ENCODE results near the gene BZW1.
A peak's percentile ranks its signal among the peaks of the same experiment; 100 is the strongest.

BZW1 gene

GRCh38 chr2:200790185-200790584, 21.5 kb upstream of the BZW1 start:
- TF ChIP-seq CTCF (conservative IDR thresholded peaks at IDR 0.05), result no peak
- no peak for TF ChIP-seq ZFX (IDR thresholded peaks at IDR 0.05)

GRCh38 chr2:200791905-200792304, 19.8 kb upstream of the BZW1 start:
- TF ChIP-seq ZFX (IDR thresholded peaks at IDR 0.05) (no peak), CTCF (conservative IDR thresholded peaks at IDR 0.05) (no peak)
- H3K27ac ChIP-seq, result no peak overlapping the region

More at GRCh38 chr2:200790185-200790584, 21.5 kb upstream of the BZW1 start:
- H3K27ac ChIP-seq, result no peak overlapping the region

- TF ChIP-seq ZFX (IDR thresholded peaks at IDR 0.05) (no peak), CTCF (conservative IDR thresholded peaks at IDR 0.05) (no peak)
These were observed 17.6 kb upstream of the BZW1 start for GRCh38 chr2:200794143-200794542.

GRCh38 chr2:200795028-200795440, 16.7 kb upstream of the BZW1 start:
- H3K27ac ChIP-seq, result no peak overlapping the region
- no peak for TF ChIP-seq CTCF (conservative IDR thresholded peaks at IDR 0.05)
- TF ChIP-seq ZFX (IDR thresholded peaks at IDR 0.05), result no peak

More at GRCh38 chr2:200794143-200794542, 17.6 kb upstream of the BZW1 start:
- no peak overlapping the region for H3K27ac ChIP-seq

GRCh38 chr2:200796561-200796960, 15.1 kb upstream of the BZW1 start:
- H3K27ac ChIP-seq, result peak overlapping the region; percentile 22; the same call in 1 of the 2 replicates

GRCh38 chr2:200797242-200797770, 14.4 kb upstream of the BZW1 start:
- TF ChIP-seq CTCF (conservative IDR thresholded peaks at IDR 0.05) (no peak), ZFX (IDR thresholded peaks at IDR 0.05) (no peak)
- H3K27ac ChIP-seq, result peak overlapping the region; percentile 45

More at GRCh38 chr2:200796561-200796960, 15.1 kb upstream of the BZW1 start:
- TF ChIP-seq CTCF (conservative IDR thresholded peaks at IDR 0.05) (no peak), ZFX (IDR thresholded peaks at IDR 0.05) (no peak)

GRCh38 chr2:200798514-200798913, 13.2 kb upstream of the BZW1 start:
- H3K27ac ChIP-seq, result no peak overlapping the region
- TF ChIP-seq CTCF (conservative IDR thresholded peaks at IDR 0.05) (no peak), ZFX (IDR thresholded peaks at IDR 0.05) (no peak)

Measured in C4-2B (cell line).